Activated gamma-delta T cell (primary cell): ENCODE measurements around the gene ATP2B3.

Experiments
- DNase-seq: peaks from one replicate; lab custom pipeline; 2025; lab: John Stamatoyannopoulos, UW

Gene ATP2B3

GRCh38 chrX:153509592-153509991 lies 7.8 kb upstream of the ATP2B3 start:
- DNase-seq = no peak

- no peak for DNase-seq
Observed at GRCh38 chrX:153510383-153510782, 7.1 kb upstream of the ATP2B3 start.

- no peak for DNase-seq
Observed at GRCh38 chrX:153511784-153512500, 5.5 kb upstream of the ATP2B3 start.

DNA sequence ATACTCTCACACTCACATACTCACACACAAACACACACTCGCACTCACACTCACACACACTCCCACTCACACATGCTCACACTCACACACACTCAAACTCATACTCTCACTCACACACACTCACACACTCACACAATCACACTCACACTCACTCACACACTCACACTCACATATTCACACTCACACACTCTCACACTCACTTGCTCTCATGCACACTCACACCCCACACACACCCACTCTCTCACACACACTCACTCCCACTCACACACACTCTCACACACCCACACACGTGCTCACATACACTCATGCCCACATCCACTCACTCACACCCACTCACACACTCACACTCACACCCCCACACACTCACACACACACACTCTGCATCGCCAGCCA lies 4.9 kb upstream of the ATP2B3 start:
- DNase-seq = no peak

- no peak for DNase-seq
Observed at GRCh38 chrX:153513265-153513664, 4.2 kb upstream of the ATP2B3 start.

DNA sequence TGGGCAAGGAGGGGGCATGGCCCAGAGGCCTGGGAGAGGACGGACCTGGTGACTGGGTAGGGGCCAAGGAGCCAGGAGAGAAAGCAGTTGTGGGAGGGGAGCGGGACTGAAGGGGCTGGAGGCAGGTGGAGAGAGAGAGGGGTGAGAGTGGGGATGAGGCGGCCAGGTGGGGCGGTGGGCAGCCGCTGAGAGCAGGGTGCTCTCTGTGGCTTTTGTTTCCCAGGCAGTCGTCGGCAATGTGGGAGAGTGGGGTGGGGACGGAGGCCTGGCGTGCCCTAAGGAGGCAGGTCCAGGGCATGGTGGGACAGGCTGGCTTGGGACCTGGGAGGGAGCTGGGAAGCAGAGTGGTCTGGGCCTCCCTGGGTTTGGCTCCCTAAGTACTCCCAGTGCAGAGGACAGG lies 3.2 kb upstream of the ATP2B3 start:
- DNase-seq = no peak

DNA sequence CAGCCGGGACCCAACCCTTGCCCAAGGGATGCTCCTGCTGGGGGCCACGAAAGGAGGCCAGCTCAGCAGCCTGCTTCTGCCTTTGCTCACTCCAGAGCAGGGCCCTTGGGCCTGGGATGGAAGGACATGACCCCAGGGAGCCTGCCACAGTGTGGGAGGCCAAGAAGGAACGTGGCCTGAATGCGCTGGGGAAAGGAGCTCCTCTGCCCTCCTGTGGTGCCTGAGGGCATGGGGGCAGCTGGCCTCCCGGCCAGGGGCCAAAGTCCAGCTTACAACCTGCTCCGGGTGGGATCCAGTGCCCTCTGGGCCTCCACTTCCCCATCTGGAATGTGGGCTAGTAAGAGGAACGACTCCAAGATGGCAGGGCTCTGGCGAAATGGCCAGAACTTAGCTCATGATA lies 2.0 kb upstream of the ATP2B3 start:
- no peak for DNase-seq

DNA sequence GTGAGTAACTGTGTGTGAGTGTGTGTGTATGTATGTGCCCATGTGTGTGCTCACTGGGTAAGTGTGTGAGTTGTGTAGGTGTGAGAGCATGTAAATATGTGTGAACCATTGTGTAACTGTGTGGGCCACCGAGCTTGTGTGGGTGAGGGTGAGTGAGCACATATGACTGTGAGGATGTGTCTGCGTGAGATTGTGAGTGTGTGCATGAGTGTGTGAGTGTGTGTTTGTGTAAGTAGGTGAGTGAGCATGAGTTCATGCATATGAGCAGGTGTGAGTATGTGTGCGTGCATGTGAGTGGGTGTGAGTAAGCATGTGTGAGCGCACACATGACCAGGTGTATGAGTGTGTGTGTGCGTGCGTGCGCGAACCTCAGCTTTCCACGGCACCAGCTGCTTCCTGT lies 1.4 kb upstream of the ATP2B3 start:
- DNase-seq = no peak

GRCh38 chrX:153517946-153518834 lies 748 bp downstream of the ATP2B3 start:
- no peak for DNase-seq

DNA sequence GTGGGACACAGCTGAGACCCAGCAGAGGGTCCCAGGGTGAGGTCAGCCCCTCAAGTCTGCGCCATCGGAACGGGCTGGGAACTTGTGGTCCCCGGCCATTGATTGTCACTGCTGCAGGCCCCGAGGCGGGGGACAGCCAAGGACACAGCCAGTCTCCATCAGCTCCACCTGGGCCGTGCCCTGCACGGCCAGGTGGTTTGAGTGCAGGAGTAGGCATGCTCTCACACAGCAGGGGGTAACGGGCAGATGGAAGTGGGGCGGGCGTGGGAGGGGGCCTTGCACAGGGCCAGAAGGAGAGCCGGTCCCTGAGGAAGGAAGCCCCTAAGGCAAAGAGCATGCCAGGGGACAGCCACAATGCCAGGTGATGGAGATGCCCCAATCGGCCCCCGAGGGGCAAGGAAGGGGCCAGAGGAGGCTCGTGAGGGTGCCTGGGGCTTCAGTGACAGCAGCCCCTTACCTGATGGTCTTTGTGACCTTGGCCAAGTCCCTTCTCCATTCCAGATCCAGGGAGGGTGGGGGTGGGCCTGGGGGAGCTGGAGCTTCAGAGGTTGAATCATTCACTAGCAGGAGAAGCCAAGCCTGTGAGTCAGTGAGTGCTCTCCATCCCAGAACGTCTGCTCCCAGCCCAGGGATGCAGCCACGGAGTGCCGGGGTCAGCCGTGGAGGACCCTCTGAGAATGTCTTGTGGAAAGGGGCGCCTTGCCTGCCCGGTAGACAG lies 2.3 kb downstream of the ATP2B3 start:
- DNase-seq = no peak

DNA sequence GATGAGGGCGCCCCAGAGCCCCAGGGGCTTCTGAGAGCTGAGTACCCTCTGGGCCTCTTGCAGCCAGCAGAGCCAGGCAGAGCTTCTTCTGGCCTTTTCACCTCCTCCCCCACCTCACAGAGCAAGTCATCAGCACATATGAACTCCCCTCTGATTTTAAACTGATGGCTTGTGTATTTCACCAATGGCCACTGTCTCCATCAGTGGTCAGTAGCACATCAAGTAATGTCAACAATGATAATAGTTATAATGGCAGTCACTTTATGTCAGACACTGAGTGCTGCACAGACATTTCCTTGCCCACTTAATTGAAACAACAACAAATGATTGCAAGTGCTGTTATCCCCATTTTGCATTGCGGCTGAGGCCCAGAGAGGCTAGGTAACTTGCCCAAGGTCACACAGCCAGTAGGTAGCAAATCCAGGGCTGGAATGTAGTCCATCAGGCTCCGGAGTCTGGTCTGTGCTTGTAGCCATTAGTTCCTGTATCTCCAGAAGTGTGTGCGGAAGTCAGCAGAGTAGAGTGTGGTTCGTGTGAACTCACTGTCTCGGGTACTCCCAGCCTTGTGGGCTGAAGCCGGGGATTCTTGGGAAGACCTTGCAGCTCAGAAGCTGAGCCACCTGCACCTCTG lies 3.0 kb downstream of the ATP2B3 start:
- no peak for DNase-seq

DNA sequence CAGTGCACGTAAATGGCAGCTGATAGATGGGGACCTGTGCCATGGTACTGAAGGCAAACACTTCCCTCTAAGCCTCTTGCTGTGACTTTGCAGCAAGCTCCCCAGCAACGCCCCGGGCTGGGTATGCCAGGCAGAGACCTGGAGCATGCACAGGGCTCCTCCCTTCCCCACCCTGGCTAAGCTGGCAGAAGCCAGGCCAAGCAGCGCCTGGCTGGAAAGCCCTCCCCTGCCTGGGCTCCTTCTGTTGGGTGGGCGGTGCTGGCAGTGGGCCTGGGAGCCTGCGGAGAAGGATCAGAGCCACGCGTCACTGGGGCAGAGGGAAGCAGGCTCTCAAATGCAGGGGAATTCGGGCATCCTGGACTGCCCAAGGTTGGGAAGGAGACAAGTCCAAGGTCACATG lies 3.6 kb downstream of the ATP2B3 start:
- DNase-seq = no peak

DNA sequence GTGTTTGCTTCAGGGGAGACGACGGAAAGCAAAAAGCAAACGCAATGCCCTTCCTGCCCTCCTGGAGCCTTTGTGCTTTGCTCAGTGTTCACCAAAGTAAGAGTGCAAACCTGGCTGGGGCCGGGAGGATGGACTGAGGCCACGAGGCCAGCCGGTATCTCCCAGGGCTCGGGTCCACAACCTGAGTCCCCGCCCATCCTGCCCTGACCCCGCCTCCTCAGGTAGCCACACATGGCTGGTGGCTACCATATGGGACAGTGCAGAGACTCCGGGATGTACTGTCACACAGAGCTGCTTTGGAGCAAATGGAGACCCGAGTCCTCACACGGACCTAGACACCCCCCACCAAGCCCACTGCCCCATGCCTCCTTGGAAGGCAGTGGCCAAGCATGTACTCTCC lies 4.8 kb downstream of the ATP2B3 start:
- no peak for DNase-seq

DNA sequence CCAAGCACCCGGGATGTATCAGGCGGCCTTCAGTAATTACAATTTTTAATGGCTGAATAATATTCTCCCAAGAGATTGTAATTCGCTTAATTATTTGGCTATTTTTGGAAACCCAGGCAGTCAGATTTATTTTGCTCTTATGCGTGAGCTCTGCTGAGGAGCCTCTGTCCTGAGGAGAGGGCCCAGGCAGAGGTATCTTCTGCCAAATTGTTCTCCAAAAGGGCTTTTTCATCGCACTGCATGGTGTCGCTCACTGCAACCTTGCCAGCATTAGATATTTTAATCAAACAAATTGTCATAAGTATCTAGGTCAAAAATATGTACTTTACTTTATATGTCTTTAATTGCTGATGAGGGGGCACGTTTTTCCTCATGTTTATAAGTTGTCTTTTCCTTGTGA lies 5.8 kb downstream of the ATP2B3 start:
- no peak for DNase-seq

DNA sequence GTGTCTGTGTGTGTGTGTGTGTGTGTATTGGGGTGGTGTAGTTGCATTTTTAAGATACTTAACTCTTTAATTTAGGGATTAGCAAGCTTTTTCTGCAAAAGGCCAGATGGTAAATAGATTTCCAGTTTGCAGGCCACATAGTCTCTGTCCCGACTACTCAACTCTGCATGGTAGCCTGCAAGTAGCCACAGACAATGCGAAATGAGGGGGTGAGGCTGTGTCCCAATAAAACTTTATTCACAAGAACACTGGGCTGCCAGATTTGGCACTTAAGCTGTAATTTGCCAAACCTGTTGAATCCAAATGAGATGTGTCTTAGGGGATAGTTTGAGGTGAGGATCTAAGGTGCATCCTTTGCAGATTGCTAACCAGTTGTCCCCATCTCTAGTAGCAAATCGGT lies 6.8 kb downstream of the ATP2B3 start:
- DNase-seq = no peak

GRCh38 chrX:153525451-153525850 lies 8.0 kb downstream of the ATP2B3 start:
- no peak for DNase-seq

- no peak for DNase-seq
Observed at GRCh38 chrX:153526042-153526441, 8.6 kb downstream of the ATP2B3 start.

GRCh38 chrX:153526801-153527200 lies 9.4 kb downstream of the ATP2B3 start:
- no peak for DNase-seq

DNA sequence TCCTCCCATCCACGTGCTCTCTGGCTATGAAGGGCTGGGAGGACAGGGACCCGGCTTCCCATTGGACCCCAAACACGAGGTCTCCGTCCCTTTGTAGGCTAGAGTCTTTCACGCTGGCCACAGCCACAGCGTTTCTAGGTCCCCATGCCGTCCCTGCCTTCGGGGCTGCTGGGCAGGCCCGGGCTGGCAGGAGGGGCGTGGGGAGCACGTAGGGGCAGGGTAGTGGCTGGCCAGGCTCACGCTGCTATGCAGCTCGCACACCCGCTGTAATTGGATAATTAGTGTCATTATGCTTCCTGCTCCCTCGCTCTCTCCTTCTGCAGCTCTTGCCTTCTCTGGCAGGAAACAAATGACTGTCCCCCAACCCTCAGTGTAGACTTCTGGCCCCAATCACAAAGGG lies 9.8 kb downstream of the ATP2B3 start:
- no peak for DNase-seq

DNA sequence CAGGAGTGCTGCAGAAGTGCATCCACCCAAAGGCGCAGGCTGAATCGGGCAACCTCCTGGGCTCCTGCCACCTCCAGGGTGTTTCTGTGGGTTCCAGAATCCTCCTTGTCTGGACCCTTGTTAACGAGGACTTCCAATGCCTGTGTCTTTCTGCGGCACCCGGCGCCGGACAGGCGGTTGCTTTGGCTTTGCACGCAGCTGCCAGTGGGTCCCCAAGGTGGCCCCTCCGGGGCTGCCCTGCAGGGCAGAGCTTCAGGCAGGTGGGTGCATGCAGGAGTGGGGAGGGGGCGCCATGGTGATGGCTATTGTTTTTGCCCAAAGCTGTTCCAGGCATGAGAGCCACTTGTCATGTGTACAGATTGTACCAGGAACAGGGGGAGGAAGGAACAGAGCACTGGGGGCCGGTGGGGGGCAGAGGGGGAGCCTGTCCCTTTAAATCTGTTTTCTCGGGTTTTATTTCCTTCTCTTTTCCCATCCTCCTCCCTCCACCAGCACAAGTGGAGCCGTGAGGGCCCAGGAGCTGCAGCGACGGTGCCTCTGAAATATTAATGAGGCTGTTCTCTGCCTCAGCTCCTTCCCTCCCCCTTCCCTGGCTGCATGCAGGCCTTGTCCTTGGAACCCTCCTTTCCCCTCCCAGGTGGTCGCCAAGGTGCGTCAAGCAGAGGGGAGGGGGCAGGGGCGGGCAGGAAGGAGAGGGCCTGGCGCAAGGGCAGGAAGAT lies 13.1 kb downstream of the ATP2B3 start:
- DNase-seq = no peak

- no peak for DNase-seq
Observed at GRCh38 chrX:153533091-153533490, 15.6 kb downstream of the ATP2B3 start.

- DNase-seq = no peak
Observed at GRCh38 chrX:153537080-153537479, 19.6 kb downstream of the ATP2B3 start.
